Measurements from ENCODE around the gene SOX5.

The SOX5 gene

DNA sequence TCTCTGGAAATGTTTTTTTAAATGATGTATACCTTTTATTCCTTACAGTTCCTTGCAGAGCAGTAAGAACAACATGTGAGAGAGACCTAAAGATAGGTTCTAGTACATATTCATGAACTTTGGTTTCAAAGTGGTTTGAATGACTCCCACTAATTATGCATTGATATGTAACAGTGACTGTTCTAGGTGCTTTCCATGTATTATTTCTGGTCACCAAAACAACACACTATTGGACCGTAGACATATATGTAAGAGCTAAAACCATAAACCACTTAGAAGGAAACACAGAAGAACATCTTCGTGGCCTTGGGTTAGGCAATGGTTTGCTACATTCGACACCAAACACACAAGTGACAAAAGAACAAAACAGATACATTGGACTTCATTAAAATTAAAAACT is 37.9 kb downstream of the SOX5 start:
- no peak for TF ChIP-seq CTCF (IDR thresholded peaks at IDR 0.05; ENCODE audit: low read depth, low read length)
- H3K4me3 ChIP-seq (ENCODE audit: low read depth, low read length), result no peak overlapping the region

DNA sequence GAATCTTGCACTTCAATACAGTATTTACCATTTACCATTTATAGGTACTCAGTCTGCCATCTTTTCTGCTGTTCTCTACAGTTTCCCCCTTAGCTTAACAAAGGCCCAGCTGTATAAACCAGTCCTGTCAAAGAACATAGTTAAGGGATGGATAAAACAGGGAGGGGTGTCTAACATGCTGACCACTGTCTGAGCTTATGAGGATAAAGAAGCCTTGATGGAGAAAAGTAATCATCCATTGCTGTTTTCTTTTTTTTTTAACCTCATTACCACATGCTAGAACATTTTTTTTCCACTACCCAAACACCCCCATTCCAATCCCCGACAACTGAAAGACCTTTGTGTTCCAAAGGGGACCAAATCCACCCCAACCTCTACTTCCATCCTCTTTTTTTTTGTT is 39.9 kb downstream of the SOX5 start:
- H3K4me3 ChIP-seq (ENCODE audit: low read depth, low read length), result no peak overlapping the region
- no peak for TF ChIP-seq CTCF (IDR thresholded peaks at IDR 0.05; ENCODE audit: low read depth, low read length)

GRCh38 chr12:23906329-23906728 is 43.1 kb downstream of the SOX5 start:
- no peak for TF ChIP-seq CTCF (IDR thresholded peaks at IDR 0.05; ENCODE audit: low read depth, low read length)
- H3K4me3 ChIP-seq (ENCODE audit: low read depth, low read length), result no peak overlapping the region

DNA sequence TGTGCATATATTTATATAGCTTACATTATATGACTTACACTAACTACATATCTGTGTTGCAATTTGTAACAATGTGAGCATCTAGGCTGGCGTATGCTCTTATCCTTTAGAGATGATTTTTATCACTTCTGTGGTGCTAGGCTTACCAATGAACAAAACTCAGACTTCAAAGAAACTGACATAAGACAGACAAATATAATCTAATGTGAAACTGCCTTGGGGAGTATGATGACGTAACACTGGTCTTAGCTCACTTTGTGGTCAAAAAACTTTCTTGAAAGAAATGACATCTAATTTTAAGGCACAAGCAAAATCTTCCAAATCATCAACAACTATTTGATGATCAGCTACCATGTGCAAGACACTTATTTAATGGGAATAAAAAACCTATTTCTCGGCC is 50.0 kb downstream of the SOX5 start:
- H3K4me3 ChIP-seq (ENCODE audit: low read depth, low read length), result no peak overlapping the region

GRCh38 chr12:23898121-23898520 is 51.3 kb downstream of the SOX5 start:
- H3K4me3 ChIP-seq (ENCODE audit: low read depth, low read length), result no peak overlapping the region
- no peak for TF ChIP-seq CTCF (IDR thresholded peaks at IDR 0.05; ENCODE audit: low read depth, low read length)

More for the DNA sequence above, 50.0 kb downstream of the SOX5 start:
- TF ChIP-seq CTCF (IDR thresholded peaks at IDR 0.05; ENCODE audit: low read depth, low read length), result no peak

DNA sequence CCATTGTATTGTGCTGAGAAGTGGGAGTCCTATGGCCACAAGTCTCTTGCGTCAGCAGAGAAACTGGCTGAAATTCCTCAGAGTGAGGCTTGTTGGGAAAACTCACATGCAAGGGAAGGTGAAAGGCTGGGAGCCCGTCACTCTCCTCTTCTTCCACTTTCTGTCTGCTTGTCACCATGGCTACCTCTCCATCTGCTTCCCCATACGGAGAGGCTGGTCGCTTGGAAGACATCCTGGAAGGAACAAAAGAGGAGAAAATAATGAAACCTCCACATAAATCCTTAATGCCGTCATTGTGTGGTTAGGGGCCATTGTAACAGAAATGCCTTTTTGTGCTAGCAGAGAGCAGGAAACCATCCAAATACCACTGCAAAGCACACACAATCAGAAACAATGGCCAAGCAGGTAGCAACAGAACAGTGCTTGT is 53.7 kb downstream of the SOX5 start:
- H3K4me3 ChIP-seq (ENCODE audit: low read depth, low read length), result no peak overlapping the region
- TF ChIP-seq CTCF (IDR thresholded peaks at IDR 0.05; ENCODE audit: low read depth, low read length), result no peak

GRCh38 chr12:23893611-23894010 is 55.9 kb downstream of the SOX5 start:
- TF ChIP-seq CTCF (IDR thresholded peaks at IDR 0.05; ENCODE audit: low read depth, low read length), result no peak

More at GRCh38 chr12:23893611-23894010, 55.9 kb downstream of the SOX5 start:
- no peak overlapping the region for H3K4me3 ChIP-seq (ENCODE audit: low read depth, low read length)
